CD14-positive monocyte (primary cell): ENCODE measurements around the gene GPR37L1. TPM values are rescaled to one million over a fixed set of nuclear protein-coding genes. Genes with fewer than 3 reads are reported as not detected.

Source experiments
- DNase-seq, 3 donors: peaks; one replicate each; pipeline ENCODE4 v3.0.0-alpha.2; 2011 to 2022
- H2AFZ ChIP-seq: 2 replicates; pipeline ENCODE4 v1.6.0; 2012; ENCODE audit warnings: mild to moderate bottlenecking, low read depth, low read length, inconsistent platforms; ENCODE audit not compliant: insufficient read depth, poor library complexity, severe bottlenecking
- H3K27ac ChIP-seq, 2 donors: 1 replicate in 1 of 2; 2 replicates in 1 of 2; pipeline ENCODE4 v1.5.1; 2012 to 2013; ENCODE audit warnings: low read length in 2 of 2, control low read depth in 1 of 2, inconsistent platforms in 1 of 2, low read depth in 1 of 2, mild to moderate bottlenecking in 1 of 2
- H3K27me3 ChIP-seq, 2 donors: one replicate each; pipeline versions ENCODE4 v1.6.0 to v1.6.1; 2011 to 2013; ENCODE audit warnings: low read length in 2 of 2; ENCODE audit not compliant: control insufficient read depth in 2 of 2, insufficient read depth in 2 of 2
- H3K36me3 ChIP-seq, 2 donors: replicated peaks in 1 of 2; 1 replicate in 1 of 2; 2 replicates in 1 of 2; pipeline versions ENCODE4 v1.5.1 to v1.6.1; 2012 to 2013; ENCODE audit warnings: low read length in 2 of 2, control low read depth in 1 of 2, inconsistent platforms in 1 of 2, mild to moderate bottlenecking in 1 of 2; ENCODE audit not compliant: insufficient read depth in 2 of 2, control insufficient read depth in 1 of 2
- H3K4me1 ChIP-seq, 2 donors: 1 replicate in 1 of 2; 2 replicates in 1 of 2; pipeline versions ENCODE4 v1.5.1 to v1.6.1; 2012 to 2013; ENCODE audit warnings: low read length in 2 of 2, control low read depth in 1 of 2, inconsistent platforms in 1 of 2, mild to moderate bottlenecking in 1 of 2, moderate library complexity in 1 of 2; ENCODE audit not compliant: insufficient read depth in 2 of 2, control insufficient read depth in 1 of 2
- H3K4me2 ChIP-seq: replicated peaks from 2 replicates; pipeline ENCODE3; 2012; ENCODE audit warnings: low read length, moderate library complexity, mild to moderate bottlenecking; ENCODE audit not compliant: poor library complexity, severe bottlenecking; ENCODE audit errors: extremely low read depth
- H3K4me3 ChIP-seq, 3 experiments: fragments of 200-600 bp in 1 of 3; sonication (generic) in 1 of 3; replicated peaks in 1 of 3; 1 replicate in 2 of 3; 2 replicates in 1 of 3; pipeline ENCODE4 v1.5.1; 2011 to 2013; ENCODE audit warnings: low read length in 3 of 3, mild to moderate bottlenecking in 3 of 3, control low read depth in 2 of 3, low read depth in 2 of 3, inconsistent platforms in 1 of 3, moderate library complexity in 1 of 3
- H3K79me2 ChIP-seq: 2 replicates; pipeline ENCODE4 v1.6.0; 2012; ENCODE audit warnings: mild to moderate bottlenecking, control low read depth, inconsistent platforms, low read length, moderate library complexity; ENCODE audit not compliant: insufficient read depth
- H3K9ac ChIP-seq: 2 replicates; pipeline ENCODE4 v1.6.0; 2017; ENCODE audit warnings: low read length, mild to moderate bottlenecking; ENCODE audit not compliant: insufficient read depth, poor library complexity, severe bottlenecking
- H3K9me3 ChIP-seq, 2 donors: replicated peaks in 1 of 2; 1 replicate in 1 of 2; 2 replicates in 1 of 2; pipeline versions ENCODE4 v1.5.1 to v1.6.1; 2012 to 2013; ENCODE audit warnings: low read length in 2 of 2, control low read depth in 1 of 2; ENCODE audit not compliant: control insufficient read depth in 1 of 2, insufficient read depth in 1 of 2
- H4K20me1 ChIP-seq: 2 replicates; pipeline ENCODE4 v1.6.0; 2012; ENCODE audit warnings: mild to moderate bottlenecking, low read length, control low read depth, moderate library complexity; ENCODE audit not compliant: insufficient read depth
- H3K27ac Mint-ChIP-seq, 7 donors: one replicate each; pipeline ENCODE4 v1.8.0; 2020; ENCODE audit warnings: mild to moderate bottlenecking in 7 of 7, mixed read lengths in 7 of 7, moderate library complexity in 6 of 7, inconsistent platforms in 2 of 7
- H3K27me3 Mint-ChIP-seq, 3 donors: one replicate each; pipeline ENCODE4 v1.8.0; 2021 to 2022; ENCODE audit warnings: low read depth in 3 of 3, mild to moderate bottlenecking in 3 of 3, mixed read lengths in 3 of 3, moderate library complexity in 3 of 3, inconsistent platforms in 1 of 3
- H3K36me3 Mint-ChIP-seq, 2 donors: one replicate each; pipeline ENCODE4 v1.8.0; 2020; ENCODE audit warnings: mixed read lengths in 2 of 2, inconsistent platforms in 1 of 2, mild to moderate bottlenecking in 1 of 2
- H3K4me1 Mint-ChIP-seq: one replicate; pipeline ENCODE4 v1.8.0; 2020; ENCODE audit warnings: mild to moderate bottlenecking, mixed read lengths
- H3K4me3 Mint-ChIP-seq, 2 donors: one replicate each; pipeline ENCODE4 v1.8.0; 2020; ENCODE audit warnings: mild to moderate bottlenecking in 2 of 2, mixed read lengths in 2 of 2, moderate library complexity in 1 of 2
- H3K9me3 Mint-ChIP-seq, 7 donors: one replicate each; pipeline ENCODE4 v1.8.0; 2020 to 2022; ENCODE audit warnings: mixed read lengths in 7 of 7, mild to moderate bottlenecking in 6 of 7, moderate library complexity in 6 of 7, inconsistent platforms in 2 of 7
- WGBS: methylation state at CpG from one replicate; pipeline ENCODE4 v1.1.5; 2013; ENCODE audit warnings: missing lambda C conversion rate; ENCODE audit not compliant: insufficient coverage; 5-methylcytosine and 5-hydroxymethylcytosine counted together
- intact Hi-C, 2 donors: fragments of 100-400 bp; cut with micrococcal nuclease; formaldehyde crosslinking; loops; one replicate each; pipeline versions ENCODE4 v1.15.0 to v1.15.1; 2023
- polyA plus RNA-seq, 3 donors: library from polyadenylated mRNA; depleted of rRNA in 1 of 3; unstranded in 2 of 3; stranded (reverse) in 1 of 3; fragments of 300-500 nt in 2 of 3; fragments of >200 nt in 1 of 3; fragmentation: Illumina TruSeq in 2 of 3; gene quantifications; 1 replicate in 2 of 3; 2 replicates in 1 of 3; pipeline ENCODE4 v1.2.3, GENCODE V29; 2012 to 2021
- TF ChIP-seq, protein P1 (sequence below): fragments of 200-600 bp; IDR thresholded peaks from one replicate; pipeline ENCODE4 v1.8.0; 2022; ENCODE audit warnings: antibody characterized with exemption, mild to moderate bottlenecking

GPR37L1 gene
- polyA plus RNA-seq, 3 donors = 0.06 to 0.13 TPM; not detected in 1

- no peaks in the 10 kb centered on the region for H3K9me3 Mint-ChIP-seq
These were observed 49.3 kb downstream of the GPR37L1 start for GRCh38 chr1:202172015-202172355.

DNA sequence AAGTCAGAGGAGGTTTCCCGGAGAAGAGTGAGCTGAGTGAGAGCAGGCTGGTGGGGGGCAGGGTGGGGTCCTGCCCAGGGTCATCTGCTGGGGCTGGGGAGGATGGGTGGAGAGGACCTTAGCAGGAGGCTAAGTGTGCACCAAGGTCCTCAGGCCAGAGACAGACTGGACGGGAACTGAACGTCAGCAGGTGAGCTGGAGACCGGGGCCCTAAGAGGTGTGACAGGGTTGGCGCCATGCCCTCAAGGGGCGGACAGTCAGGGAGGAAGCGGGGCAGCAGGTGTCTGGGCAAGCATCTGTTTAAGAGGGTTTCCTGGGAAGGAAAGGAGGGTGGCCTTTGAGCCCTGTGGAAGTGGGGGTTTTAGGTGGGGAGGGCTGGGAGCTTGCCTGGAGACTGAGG, 51.3 kb downstream of the GPR37L1 start:
- Histone ChIP-seq H3K4me1 (no peaks in the 10 kb centered on the region), H3K9me3 (no peaks in the 10 kb centered on the region), H2AFZ (no peak overlapping the region), H3K4me2 (no peak overlapping the region), H3K36me3 (no peaks in the 10 kb centered on the region), H4K20me1 (no peaks in the 10 kb centered on the region), H3K27me3 (no peaks in the 10 kb centered on the region), H3K9ac (no peak overlapping the region), H3K79me2 (no peaks in the 10 kb centered on the region), H3K27ac (no peak overlapping the region), H3K4me3 (no peak overlapping the region)
- 89% methylated on average over 7 of the region's 7 CpGs for WGBS
- peaks cover 0 to 2% (median 0%) of the 10 kb centered on the region in 3 donors for H3K27me3 Mint-ChIP-seq
- H3K9me3 Mint-ChIP-seq = no peaks in the 10 kb centered on the region
- intact Hi-C loops = no loop called here
- DNase-seq = no peak
- no peak overlapping the region for H3K27ac Mint-ChIP-seq
- no peak overlapping the region for H3K4me3 Mint-ChIP-seq
- TF ChIP-seq, protein P1, sequence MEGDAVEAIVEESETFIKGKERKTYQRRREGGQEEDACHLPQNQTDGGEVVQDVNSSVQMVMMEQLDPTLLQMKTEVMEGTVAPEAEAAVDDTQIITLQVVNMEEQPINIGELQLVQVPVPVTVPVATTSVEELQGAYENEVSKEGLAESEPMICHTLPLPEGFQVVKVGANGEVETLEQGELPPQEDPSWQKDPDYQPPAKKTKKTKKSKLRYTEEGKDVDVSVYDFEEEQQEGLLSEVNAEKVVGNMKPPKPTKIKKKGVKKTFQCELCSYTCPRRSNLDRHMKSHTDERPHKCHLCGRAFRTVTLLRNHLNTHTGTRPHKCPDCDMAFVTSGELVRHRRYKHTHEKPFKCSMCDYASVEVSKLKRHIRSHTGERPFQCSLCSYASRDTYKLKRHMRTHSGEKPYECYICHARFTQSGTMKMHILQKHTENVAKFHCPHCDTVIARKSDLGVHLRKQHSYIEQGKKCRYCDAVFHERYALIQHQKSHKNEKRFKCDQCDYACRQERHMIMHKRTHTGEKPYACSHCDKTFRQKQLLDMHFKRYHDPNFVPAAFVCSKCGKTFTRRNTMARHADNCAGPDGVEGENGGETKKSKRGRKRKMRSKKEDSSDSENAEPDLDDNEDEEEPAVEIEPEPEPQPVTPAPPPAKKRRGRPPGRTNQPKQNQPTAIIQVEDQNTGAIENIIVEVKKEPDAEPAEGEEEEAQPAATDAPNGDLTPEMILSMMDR = no peak
- H3K4me1 Mint-ChIP-seq = no peaks in the 10 kb centered on the region
- H3K36me3 Mint-ChIP-seq = no peaks in the 10 kb centered on the region

More at GRCh38 chr1:202172015-202172355, 49.3 kb downstream of the GPR37L1 start:
- Mint-ChIP-seq H3K4me1 (no peaks in the 10 kb centered on the region), H3K27me3 (peaks cover 2 to 6% (median 3%) of the 10 kb centered on the region in 3 donors), H3K27ac (no peak overlapping the region), H3K4me3 (no peak overlapping the region), H3K36me3 (no peaks in the 10 kb centered on the region)
- H3K4me1 ChIP-seq = no peaks in the 10 kb centered on the region
- 95% methylated on average over 4 of the region's 5 CpGs for WGBS
- H2AFZ ChIP-seq = no peak overlapping the region
- no peaks in the 10 kb centered on the region for H4K20me1 ChIP-seq
- H3K4me2 ChIP-seq = no peak overlapping the region
- TF ChIP-seq, protein P1 = no peak
- intact Hi-C loops = no loop called here
- H3K36me3 ChIP-seq = no peaks in the 10 kb centered on the region
- H3K9ac ChIP-seq = no peak overlapping the region
- H3K4me3 ChIP-seq = no peak overlapping the region
- no peaks in the 10 kb centered on the region for H3K27me3 ChIP-seq
- H3K9me3 ChIP-seq = no peaks in the 10 kb centered on the region
- no peak overlapping the region for H3K27ac ChIP-seq
- no peaks in the 10 kb centered on the region for H3K79me2 ChIP-seq
- no peak for DNase-seq
